Measurements from ENCODE around the gene AKR1E2. TPM values are rescaled to one million over a fixed set of nuclear protein-coding genes. Genes with fewer than 3 reads are reported as not detected.

The AKR1E2 gene
- total and polyA plus RNA-seq, 9 of the 15 experiments (the other 6 are each of a cell fraction or from before 2014, with no cell fraction given) = 4.2 to 16.6 (median 9.8) TPM

- TF ChIP-seq, protein P1, sequence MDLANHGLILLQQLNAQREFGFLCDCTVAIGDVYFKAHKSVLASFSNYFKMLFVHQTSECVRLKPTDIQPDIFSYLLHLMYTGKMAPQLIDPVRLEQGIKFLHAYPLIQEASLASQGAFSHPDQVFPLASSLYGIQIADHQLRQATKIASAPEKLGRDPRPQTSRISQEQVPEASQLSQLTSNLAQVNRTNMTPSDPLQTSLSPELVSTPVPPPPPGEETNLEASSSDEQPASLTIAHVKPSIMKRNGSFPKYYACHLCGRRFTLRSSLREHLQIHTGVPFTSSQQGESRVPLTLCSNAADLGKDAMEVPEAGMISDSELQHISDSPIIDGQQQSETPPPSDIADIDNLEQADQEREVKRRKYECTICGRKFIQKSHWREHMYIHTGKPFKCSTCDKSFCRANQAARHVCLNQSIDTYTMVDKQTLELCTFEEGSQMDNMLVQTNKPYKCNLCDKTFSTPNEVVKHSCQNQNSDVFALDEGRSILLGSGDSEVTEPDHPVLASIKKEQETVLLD (IDR thresholded peaks at IDR 0.05) = peak; percentile 73; the same call in 1 of the 2 replicates
- no peak for TF ChIP-seq NELFE (IDR thresholded peaks at IDR 0.05; ENCODE audit: insufficient read depth, insufficient read length)
- TF ChIP-seq, protein P2, sequence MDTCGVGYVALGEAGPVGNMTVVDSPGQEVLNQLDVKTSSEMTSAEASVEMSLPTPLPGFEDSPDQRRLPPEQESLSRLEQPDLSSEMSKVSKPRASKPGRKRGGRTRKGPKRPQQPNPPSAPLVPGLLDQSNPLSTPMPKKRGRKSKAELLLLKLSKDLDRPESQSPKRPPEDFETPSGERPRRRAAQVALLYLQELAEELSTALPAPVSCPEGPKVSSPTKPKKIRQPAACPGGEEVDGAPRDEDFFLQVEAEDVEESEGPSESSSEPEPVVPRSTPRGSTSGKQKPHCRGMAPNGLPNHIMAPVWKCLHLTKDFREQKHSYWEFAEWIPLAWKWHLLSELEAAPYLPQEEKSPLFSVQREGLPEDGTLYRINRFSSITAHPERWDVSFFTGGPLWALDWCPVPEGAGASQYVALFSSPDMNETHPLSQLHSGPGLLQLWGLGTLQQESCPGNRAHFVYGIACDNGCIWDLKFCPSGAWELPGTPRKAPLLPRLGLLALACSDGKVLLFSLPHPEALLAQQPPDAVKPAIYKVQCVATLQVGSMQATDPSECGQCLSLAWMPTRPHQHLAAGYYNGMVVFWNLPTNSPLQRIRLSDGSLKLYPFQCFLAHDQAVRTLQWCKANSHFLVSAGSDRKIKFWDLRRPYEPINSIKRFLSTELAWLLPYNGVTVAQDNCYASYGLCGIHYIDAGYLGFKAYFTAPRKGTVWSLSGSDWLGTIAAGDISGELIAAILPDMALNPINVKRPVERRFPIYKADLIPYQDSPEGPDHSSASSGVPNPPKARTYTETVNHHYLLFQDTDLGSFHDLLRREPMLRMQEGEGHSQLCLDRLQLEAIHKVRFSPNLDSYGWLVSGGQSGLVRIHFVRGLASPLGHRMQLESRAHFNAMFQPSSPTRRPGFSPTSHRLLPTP (IDR thresholded peaks at IDR 0.05; ENCODE audit: borderline replicate concordance, extremely low read depth, insufficient read length) = no peak
- no peak for TF ChIP-seq CBFB (CRISPR knock-in tag; IDR thresholded peaks at IDR 0.05)
- TF ChIP-seq KDM2B (CRISPR knock-in tag; IDR thresholded peaks at IDR 0.05) = no peak
- TF ChIP-seq ATF2 (CRISPR knock-in tag; IDR thresholded peaks at IDR 0.05) = no peak
- 0 out of 2 replicates have a peak, but pooled peaks have one; percentile 15 for TF ChIP-seq TSHZ1 (CRISPR knock-in tag; IDR thresholded peaks at IDR 0.05)
- TF ChIP-seq ZNF644 (tag; IDR thresholded peaks at IDR 0.05; ENCODE audit: low read depth) = no peak
- no peak for TF ChIP-seq GTF2F1 (IDR thresholded peaks at IDR 0.05; ENCODE audit: low read depth, low read length)
- TF ChIP-seq HMG20B (CRISPR knock-in tag; IDR thresholded peaks at IDR 0.05) = no peak
- no peak; the same call in 1 of the 2 replicates for TF ChIP-seq ZNF134 (CRISPR knock-in tag; conservative IDR thresholded peaks at IDR 0.05)
- no peak for TF ChIP-seq RBM25 (IDR thresholded peaks at IDR 0.05; ENCODE audit: low read depth, low read length, severe bottlenecking)
- no peak for TF ChIP-seq RHOXF2B (CRISPR knock-in tag; conservative IDR thresholded peaks at IDR 0.05)
- TF ChIP-seq KDM5B (IDR thresholded peaks at IDR 0.05; ENCODE audit: insufficient replicate concordance, low read depth, low read length) = peak; percentile 54
- TF ChIP-seq PRPF4 (IDR thresholded peaks at IDR 0.05; ENCODE audit: insufficient read depth, low read depth, low read length, poor library complexity, severe bottlenecking) = no peak
- no peak for TF ChIP-seq FUS (optimal IDR thresholded peaks at IDR 0.05; ENCODE audit: low read depth, low read length)
- TF ChIP-seq NCOR1 (IDR thresholded peaks at IDR 0.05) = peak; percentile 94
Observed at GRCh38 chr10:4848356-4849041, 22.5 kb downstream of the AKR1E2 start (continued).
